Frontal cortex (tissue), 4 donors: Measurements from ENCODE around the gene VAT1L. TPM values are rescaled to one million over a fixed set of nuclear protein-coding genes. Genes with fewer than 3 reads are reported as not detected.

Experiments
- DNase-seq, 2 donors: peaks; one replicate each; pipeline ENCODE4 v3.0.0; 2012; ENCODE audit warnings: low spot score in 2 of 2
- FAIRE-seq: peaks from 2 replicates; lab custom pipeline; 2012; peaks lifted over from hg19 to GRCh38; lab: Jason Lieb, UNC
- total RNA-seq: library from RNA; depleted of rRNA; stranded (reverse); fragments of >200 nt; gene quantifications from one replicate; pipeline ENCODE4 v1.2.3, GENCODE V29; 2014
- donor health status: control.
- donor health status: control.
- donor health status: control.

The VAT1L gene
- total RNA-seq, 1 donor from 2014 or later: 22.0 TPM

GRCh38 chr16:77825196-77825595, 36.8 kb downstream of the VAT1L start:
- FAIRE-seq (no peak), DNase-seq (no peak)

GRCh38 chr16:77827032-77827431, 38.7 kb downstream of the VAT1L start:
- FAIRE-seq (no peak), DNase-seq (no peak)

DNA sequence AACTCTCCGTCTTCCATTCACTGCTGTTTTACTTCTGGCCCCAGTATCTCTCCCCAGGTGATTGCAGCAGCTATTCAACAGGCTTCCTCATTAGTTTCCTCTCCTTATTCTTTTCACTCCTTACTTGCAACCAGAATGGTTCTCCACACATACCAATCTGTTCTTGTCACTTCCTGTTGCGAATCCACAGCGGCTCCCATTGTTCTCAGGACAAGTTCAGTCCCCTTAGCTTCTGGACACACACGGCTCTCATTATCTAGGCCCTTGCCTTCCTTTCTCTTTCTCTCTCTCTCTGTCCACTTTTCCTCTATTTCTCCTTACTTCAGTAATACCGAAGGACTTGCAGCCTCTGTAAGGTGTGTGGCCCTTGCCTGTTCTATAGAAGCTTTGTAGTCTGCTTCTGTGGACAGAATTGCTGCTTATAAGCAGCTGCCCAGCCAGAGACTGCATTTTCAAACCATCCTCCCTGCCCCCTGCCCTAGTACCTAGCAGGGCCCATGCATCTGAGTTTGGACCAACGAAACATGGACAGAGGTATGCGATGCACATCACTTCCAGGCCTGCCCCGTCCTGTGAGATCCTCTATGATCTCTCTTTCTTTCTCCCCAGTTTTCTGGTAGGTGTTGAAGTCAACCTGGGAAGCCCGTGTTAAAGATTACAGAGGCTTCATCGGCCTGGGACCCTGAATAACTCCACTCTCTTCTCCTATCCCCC, 45.7 kb downstream of the VAT1L start:
- no peak for DNase-seq
- no peak for FAIRE-seq

- FAIRE-seq: no peak
- no peak for DNase-seq
Observed at GRCh38 chr16:77834635-77835540, 46.5 kb downstream of the VAT1L start.

DNA sequence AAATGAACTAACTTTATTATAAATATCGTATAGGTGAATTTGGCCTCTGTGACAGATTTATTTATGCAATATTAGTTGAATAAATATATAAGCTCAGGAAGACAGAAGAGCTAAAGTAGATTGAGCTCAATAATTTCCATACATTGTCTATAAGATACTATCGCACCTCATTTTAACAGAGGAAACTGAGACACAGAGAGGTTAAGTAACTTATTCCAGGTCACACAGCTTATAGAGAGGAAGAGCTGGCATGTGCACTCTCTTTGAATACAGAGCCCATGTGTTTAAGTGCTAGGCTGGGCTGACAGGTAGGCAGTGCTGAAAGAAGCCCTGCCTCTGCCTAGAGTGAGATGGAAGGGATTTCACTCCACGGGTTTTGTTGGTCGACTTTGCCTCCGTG, 48.4 kb downstream of the VAT1L start:
- FAIRE-seq: no peak
- DNase-seq: no peak

DNA sequence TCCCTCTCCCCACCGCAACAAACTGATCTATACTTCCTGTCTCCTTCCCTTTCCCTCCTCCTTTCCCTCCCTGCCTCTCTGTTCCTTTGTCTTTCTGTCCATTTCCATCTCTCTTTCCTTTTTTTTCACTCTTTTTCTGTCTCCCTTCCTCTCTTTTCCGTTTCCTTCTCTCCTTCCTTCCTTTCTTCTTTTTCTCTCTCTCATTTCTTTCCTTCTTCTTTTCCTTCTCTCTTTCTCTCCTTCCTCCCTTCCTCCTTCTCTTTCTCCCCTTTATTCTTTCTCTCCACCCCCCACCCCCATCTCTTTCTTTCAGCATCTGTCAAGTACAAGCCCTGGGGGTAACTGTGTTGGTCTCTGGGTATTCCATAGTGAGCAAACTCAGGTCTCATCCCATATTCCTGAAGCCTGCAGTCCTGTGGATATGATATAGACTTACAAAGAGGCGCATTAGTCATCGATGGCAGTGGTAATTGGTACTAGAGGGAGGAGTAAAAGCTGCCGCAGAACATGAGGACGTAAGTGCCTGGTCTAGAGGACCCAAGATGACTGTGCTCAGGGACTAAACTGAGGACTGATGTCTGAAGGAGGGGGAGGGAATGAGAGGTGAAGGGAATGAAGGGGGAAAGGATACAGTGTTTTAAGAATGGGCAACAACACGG, 50.4 kb downstream of the VAT1L start:
- DNase-seq (no peak), FAIRE-seq (no peak)

GRCh38 chr16:77840093-77840492, 51.7 kb downstream of the VAT1L start:
- FAIRE-seq (no peak), DNase-seq (no peak)

DNA sequence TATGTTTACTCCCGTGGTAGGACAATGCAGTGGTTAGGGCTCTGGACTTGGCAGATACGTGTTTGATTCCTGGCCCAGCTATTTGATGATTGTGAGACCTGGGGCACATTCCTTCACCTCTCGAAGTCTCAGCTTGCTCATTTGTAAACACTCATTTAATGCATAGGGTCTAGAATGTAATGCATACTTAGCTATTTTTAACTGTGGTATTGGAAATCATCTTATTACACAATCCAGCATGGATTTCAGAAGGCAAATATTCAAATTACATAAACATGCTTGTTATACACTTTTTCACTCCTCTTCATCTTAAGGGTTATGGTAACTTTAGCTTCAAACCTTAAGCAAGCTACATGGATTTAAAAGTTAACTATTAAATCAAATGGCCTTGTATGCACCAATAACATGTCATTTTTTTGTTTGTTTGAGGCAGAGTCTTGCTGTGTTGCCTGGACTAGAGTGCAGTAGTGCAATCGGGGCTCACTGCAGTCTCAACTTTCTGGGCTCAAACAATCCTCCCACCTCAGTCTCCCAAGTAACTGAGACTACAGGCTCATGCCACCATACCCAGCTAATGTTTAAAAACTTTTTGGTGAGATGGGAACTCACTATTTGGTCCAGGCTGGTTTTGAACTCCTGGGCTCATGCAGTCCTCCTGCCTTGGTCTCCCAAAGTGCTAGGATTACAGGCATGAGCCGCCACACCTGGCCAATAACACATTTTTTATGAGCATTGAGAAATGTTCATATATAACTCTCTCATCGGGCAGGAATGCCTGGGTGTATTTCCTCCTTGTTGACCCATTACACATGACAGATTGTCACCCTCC, 52.5 kb downstream of the VAT1L start:
- no peak for FAIRE-seq
- DNase-seq: no peak

DNA sequence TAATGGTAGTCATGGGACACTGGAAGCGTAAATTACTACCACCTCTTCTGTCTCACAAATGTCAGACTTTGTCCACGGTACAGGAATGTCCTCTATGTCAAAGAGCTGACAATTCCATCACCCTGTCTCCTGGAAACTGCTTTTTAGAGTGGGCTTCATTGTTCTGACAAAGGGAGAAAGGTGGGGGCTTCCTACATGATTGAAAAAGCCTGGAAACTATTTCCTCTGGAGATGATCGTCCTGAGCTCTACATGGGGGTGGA, 53.1 kb downstream of the VAT1L start:
- FAIRE-seq (no peak), DNase-seq (no peak)

DNA sequence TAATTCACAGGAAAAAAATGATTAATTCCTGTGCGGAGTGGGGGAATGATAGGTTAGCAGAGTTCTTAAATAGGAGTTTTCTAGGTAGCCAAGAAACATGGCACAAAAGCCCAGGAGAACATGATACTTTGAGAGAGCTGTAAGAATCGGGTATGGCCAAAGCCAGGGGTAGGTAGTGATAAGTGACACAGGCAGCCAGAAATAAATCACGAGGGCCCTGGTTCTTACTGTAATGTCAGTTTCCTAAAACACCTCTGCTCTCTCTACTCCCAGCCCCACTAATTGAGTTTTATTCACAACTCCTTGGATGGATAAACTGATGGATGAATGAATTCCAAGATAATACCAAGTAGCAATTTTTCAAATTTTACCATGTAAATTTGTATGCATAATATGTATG, 54.1 kb downstream of the VAT1L start:
- no peak for DNase-seq
- FAIRE-seq: no peak

GRCh38 chr16:77843405-77843804, 55.0 kb downstream of the VAT1L start:
- DNase-seq (no peak), FAIRE-seq (no peak)

DNA sequence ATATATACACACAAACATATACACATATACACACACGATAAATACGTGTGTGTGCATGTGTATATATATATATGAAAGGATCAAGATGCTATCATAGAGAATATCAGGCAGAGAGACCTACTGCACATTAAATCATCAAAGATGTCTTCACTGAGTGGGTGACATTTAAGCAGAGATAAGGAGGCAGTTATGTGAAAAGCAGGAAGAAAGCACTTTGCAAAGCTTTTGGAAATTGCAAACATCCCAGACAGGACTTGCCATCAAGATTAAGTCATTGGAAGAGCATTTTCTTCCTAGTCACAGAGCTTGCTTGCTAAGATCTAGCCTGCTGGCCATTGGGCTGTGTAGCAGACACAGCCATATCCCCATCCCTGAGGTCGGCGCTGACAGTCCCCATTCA, 56.4 kb downstream of the VAT1L start:
- DNase-seq (no peak), FAIRE-seq (no peak)

DNA sequence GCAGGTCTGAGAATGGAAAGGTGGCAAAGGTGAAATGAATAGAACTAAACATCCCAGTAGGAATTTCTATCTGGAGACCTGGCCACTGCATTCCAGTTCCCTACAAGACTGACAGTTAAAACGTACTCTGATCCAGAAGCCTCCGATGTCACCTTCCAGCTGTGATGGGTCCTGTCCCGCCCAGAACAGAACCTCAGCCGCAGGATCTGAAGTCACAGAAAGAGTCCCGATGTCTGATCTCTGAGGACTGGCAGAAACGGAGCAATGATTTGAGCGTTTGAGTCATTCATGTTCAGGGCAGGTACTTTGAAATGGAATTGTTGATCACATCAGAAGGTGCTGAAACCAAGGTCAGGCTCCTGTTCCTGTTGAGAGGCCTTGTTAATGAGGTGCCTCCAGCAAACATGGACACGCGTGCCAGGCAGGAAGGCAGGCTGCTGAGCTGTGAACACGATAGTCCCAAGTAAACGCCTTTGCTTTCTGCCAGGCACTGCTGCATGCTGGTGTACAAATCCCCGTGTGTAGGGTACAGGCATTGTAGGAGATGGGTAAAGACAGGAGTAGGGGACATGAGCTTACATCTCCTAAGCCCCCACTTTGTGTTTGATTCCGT, 61.4 kb downstream of the VAT1L start:
- DNase-seq (no peak), FAIRE-seq (no peak)

DNA sequence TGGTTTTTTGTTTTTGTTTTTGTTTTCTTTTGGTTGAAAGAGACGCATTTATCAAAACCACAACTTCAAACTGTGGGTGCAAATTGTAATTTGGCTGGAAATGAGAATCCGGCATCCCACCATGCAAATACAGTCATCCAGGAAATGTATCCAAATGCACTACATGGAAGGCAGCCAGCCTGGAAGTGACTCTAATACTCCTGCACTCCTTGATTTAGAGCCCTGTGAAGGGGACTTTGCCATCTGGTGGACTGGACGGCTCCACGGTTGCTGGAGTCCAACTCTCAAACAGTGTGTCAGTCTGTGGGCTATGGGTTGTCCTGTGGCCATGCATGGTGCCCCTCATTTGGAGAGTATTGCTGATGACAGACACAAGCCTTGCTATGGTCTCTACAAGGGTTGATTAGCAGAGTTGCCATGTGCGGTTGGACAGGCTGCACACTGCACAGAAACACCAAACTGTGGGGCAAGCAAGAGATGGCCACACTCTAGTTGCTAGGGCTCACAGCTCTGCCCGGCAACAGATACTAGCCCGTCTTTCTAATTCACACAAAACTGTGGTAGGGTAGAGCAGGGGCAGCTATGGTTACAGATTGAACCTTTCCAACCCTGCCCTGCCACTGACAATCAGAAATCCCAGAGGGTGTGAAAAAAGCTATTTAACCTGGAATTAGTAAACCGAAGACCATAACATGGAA, 62.4 kb downstream of the VAT1L start:
- FAIRE-seq (no peak), DNase-seq (no peak)

DNA sequence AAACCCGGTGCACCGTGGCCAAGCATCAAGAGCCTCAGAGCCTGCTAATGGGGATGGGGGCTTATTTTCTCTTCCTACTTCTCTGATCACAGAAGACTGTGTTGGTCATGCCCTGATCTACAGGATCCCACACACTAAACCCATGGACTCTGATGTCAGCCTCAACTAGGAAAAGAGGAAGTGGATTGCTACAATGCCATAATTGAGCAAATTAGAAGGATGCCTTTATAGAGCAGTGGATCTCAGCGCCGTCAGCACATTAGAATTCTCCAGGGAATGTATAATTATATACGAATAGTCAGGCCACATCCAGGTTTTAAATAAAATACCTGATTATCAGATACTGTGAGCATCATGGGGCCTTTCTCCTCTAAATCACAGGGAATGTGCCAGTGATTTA, 64.8 kb downstream of the VAT1L start:
- DNase-seq (no peak), FAIRE-seq (no peak)

- no peak for DNase-seq
- FAIRE-seq: no peak
Observed at GRCh38 chr16:77856438-77857160, 68.2 kb downstream of the VAT1L start.

DNA sequence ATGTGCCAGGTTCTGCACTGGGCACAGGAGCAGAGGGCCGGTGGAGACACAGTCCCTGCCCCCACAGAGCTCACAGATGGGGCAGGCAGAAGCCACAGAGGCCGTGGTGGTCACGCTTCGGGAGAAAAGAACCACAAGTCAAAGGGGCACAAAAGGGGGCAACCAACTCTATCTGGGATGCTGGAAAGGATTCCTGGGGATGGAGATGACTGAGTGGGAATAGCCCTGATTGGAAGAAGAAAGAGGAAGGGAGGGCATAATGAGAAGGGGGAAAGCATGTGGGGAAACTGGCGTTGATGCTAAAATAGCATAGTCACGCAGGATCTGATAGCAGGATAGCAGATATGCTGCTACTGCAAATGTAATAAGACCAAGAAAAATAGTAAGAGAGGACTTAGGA, 69.7 kb downstream of the VAT1L start:
- FAIRE-seq: no peak
- DNase-seq: no peak

GRCh38 chr16:77859493-77860232, 71.3 kb downstream of the VAT1L start:
- FAIRE-seq: no peak
- no peak for DNase-seq
